HFFc6 (cell line): ENCODE results near the gene SFTPD. TPM values are rescaled to one million over a fixed set of nuclear protein-coding genes. Genes with fewer than 3 reads are reported as not detected.
"Not testable (repeated sequence)": the region's sequence is repeated elsewhere in the genome, so short reads cannot be mapped to it uniquely, and the experiment has no call there.

Experiments used
- DNase-seq: peaks from one replicate; pipeline ENCODE4 v3.0.0-alpha.2; 2018
- H3K27ac Mint-ChIP-seq: 2 replicates; pipeline ENCODE4 v1.8.0; 2020; ENCODE audit warnings: mild to moderate bottlenecking, mixed read lengths
- H3K27me3 Mint-ChIP-seq: 2 replicates; pipeline ENCODE4 v1.8.0; 2021; ENCODE audit warnings: mild to moderate bottlenecking, moderate library complexity, mixed read lengths; ENCODE audit not compliant: insufficient read depth
- H3K36me3 Mint-ChIP-seq: 2 replicates; pipeline ENCODE4 v1.8.0; 2021; ENCODE audit warnings: low read depth, mixed read lengths
- H3K4me1 Mint-ChIP-seq: 2 replicates; pipeline ENCODE4 v1.8.0; 2020; ENCODE audit warnings: low read depth, mixed read lengths
- H3K4me3 Mint-ChIP-seq: 2 replicates; pipeline ENCODE4 v1.8.0; 2020; ENCODE audit warnings: mild to moderate bottlenecking, moderate library complexity, mixed read lengths
- H3K9me3 Mint-ChIP-seq: 2 replicates; pipeline ENCODE4 v1.8.0; 2020; ENCODE audit warnings: mild to moderate bottlenecking, mixed read lengths
- CTCF ChIP-seq: fragments of 200-600 bp; sonication (generic); IDR thresholded peaks from 2 replicates; pipeline ENCODE4 v1.5.0; 2021; ENCODE audit warnings: antibody characterized with exemption, mild to moderate bottlenecking
- long read RNA-seq: library from polyadenylated mRNA; unstranded; transcript quantifications from one replicate; pipeline ENCODE4 v2.0.0, GENCODE V29; 2019
- total RNA-seq, 6 experiments: library from RNA; stranded (reverse); fragmentation: NEBNext Ultra II Directional; extraction: Animal tissue kit (Norgen Biotek cat#: 25700); gene quantifications; 2 replicates in 1 of 6; 3 replicates in 5 of 6; pipeline ENCODE4 v1.2.3, GENCODE V29; 2021

SFTPD gene
- not detected for total RNA-seq
- long read RNA-seq: 0 reads

DNA sequence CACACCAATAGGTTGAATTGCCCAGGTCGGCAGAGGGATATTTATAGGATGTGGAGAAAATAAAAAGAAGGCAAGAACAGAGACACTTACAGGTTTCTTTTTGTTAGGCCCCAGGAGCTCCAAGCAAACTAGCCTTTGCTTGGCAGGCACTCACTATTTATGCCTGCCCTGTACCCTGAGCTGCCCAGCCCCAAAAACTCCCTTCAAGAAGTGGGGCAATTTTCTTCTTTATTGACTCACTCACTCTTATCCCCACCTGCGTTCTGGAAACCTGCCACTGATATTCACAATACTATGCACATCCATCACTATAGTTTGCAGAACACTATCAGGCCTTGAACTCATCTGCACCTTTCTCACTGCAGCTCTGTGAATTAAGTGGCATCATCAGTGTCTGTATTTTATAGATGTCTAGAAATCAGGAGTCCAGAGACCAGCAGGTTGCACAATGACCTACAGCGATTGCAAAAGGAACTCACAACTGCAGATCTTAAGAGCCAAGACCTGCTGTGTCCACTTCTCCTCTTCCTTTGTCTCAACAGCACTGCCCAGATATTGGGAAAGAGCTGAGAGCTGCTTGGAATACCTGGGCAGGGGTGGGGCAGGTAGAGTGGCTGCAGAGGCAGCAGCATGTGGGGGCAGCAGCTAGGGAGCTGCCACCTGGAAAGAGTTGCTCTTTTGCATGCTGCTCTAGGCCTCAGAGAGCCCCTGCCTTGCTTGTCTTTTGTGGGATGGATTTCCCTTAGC is at the start of gene SFTPD:
Gene SFTPD (minus strand): TSS at position 130 of the 747 bp plus-strand sequence. CDS start 2,446 bp downstream, outside the sequence.
- Mint-ChIP-seq H3K4me1 (no peaks in the 10 kb centered on the region), H3K4me3 (no peak within 1 kb of the TSS), H3K27ac (no peak within 1 kb of the TSS), H3K36me3 (0 out of 2 replicates have a peak, but pooled peaks cover 5% of the 10 kb centered on the region), H3K9me3 (peaks cover 13% of the 10 kb centered on the region), H3K27me3 (peaks cover 36% of the 10 kb centered on the region)
- no peak for TF ChIP-seq CTCF
- no peak for DNase-seq

DNA sequence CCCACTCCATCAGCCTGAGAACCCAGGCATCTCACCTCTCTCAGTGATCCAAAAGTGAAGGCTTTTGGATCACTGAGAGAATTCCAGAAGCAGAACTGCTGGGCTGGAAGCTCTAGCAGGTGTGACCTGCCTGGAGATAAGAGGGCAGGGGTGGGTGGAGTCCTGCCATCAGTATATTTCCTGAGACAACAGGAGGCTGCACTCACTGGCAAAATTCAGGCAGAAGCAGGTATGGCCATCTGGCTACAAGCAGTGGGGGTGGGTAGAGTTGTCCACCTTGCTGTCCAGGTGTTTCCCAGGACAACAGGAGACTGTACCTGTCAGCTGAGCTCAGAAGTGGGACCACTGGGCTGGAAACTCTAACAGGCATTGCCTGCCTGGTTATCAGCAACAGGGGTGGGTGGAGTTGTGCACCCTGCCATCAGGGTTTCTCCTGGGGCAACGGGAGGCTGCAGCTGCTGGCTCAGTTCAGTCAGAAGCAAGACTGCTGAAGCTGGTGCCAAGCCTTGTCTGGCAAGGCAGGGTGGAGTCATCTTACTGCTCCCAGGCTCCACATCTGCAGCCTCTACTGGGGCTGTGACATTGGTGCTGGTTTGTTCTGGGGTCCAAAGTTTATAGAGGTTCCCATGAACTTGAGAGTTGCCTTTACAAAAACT is 47.2 kb upstream of the SFTPD start:
- TF ChIP-seq CTCF: no peak
- Mint-ChIP-seq H3K27ac (no peak overlapping the region), H3K4me1 (peaks cover 7% of the 10 kb centered on the region; the same call in 1 of the 2 replicates), H3K4me3 (no peak overlapping the region), H3K27me3 (peaks cover 18% of the 10 kb centered on the region), H3K9me3 (no peaks in the 10 kb centered on the region; the same call in 1 of the 2 replicates), H3K36me3 (no peaks in the 10 kb centered on the region)
- DNase-seq: no peak

DNA sequence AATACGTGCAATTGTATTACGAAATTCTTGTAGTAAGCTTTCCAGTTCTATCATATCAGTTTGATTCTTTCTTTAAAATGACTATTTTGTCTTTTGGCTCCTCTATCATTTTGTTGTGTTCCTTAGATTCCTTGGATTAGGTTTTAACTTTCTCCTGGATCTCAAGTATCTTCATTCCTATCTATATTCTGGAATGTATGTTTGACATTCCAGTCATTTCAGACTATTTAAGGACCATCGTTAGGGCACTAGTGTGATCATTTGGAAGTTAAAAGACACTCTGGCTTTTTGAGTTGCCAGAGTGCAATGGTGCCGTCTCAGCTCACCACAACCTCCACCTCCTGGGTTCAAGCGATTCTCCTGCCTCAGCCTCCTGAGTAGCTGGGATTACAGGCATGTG is 45.7 kb upstream of the SFTPD start:
- DNase-seq: no peak
- Mint-ChIP-seq H3K4me1 (peaks cover 7% of the 10 kb centered on the region; the same call in 1 of the 2 replicates), H3K9me3 (peaks cover 14% of the 10 kb centered on the region; the same call in 1 of the 2 replicates), H3K27ac (no peak overlapping the region), H3K27me3 (peaks cover 14% of the 10 kb centered on the region), H3K36me3 (peaks cover 7% of the 10 kb centered on the region; the same call in 1 of the 2 replicates), H3K4me3 (no peak overlapping the region)
- TF ChIP-seq CTCF: no peak

DNA sequence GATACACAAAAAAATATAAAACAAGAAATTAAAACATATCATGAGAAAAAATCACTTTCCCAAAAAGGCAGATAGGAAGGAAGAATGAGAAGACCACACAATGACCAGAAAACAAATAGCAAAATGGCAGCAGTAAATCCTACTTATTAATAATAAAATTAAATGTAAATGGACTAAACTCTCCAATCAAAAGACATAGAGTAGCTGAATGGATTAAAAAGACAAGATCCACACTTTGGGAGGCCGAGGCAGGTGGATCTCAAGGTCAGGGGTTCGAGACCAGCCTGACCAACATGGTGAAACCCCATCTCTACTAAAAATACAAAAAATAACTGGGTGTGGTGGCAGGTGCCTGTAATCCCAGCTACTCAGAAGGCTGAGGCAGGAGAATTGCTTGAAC is 39.3 kb upstream of the SFTPD start:
- not testable (repeated sequence) for H3K4me1 Mint-ChIP-seq, H3K4me3 Mint-ChIP-seq, DNase-seq, H3K27ac Mint-ChIP-seq, H3K36me3 Mint-ChIP-seq
- Mint-ChIP-seq H3K27me3 (peaks cover 25% of the 10 kb centered on the region), H3K9me3 (peaks cover 22% of the 10 kb centered on the region; the same call in 1 of the 2 replicates)

GRCh38 chr10:79986661-79987060 is 37.8 kb upstream of the SFTPD start:
- Mint-ChIP-seq H3K27me3 (peaks cover 24% of the 10 kb centered on the region), H3K9me3 (peaks cover 22% of the 10 kb centered on the region; the same call in 1 of the 2 replicates)
- H3K4me3 Mint-ChIP-seq, DNase-seq, H3K36me3 Mint-ChIP-seq, H3K27ac Mint-ChIP-seq, H3K4me1 Mint-ChIP-seq: not testable (repeated sequence)

DNA sequence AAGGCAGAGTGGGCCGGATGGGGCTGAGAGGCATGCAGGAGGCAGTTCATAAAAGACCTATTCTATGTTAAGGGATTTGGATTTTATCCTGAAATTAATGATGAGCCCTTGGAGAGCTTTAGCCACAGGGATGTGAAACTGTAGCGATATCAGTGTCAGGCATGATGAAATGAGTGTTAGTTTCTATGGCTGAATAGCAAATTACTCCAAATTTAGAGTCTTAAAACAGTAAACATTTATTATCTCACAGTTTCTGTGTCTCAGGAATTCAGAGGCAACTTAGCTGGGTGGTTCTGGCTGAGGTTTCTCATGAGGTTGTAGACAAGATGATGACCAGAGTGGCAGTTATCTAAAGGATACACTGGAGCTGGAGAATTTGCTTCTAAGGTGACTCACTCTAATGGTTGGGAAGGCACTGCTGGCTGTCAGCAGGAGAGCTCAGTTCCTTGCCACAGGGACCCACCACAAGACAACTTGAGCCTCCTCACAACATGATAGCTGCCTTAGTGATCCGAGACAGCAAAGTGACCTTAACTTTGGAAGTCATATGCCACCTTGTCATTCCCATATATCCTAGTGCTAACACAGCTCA is 36.7 kb upstream of the SFTPD start:
- Mint-ChIP-seq H3K9me3 (peaks cover 18% of the 10 kb centered on the region; the same call in 1 of the 2 replicates), H3K36me3 (peaks cover 7% of the 10 kb centered on the region; the same call in 1 of the 2 replicates), H3K27me3 (peaks cover 21% of the 10 kb centered on the region), H3K4me1 (no peaks in the 10 kb centered on the region), H3K27ac (no peak overlapping the region), H3K4me3 (no peak overlapping the region)
- TF ChIP-seq CTCF: no peak
- DNase-seq: no peak
